Loucy (cell line): ENCODE results near the gene DAB1.

ENCODE experiments used
- EZH2phosphoT487 ChIP-seq: fragments of 200-600 bp; IDR thresholded peaks from 2 replicates; pipeline ENCODE4 v1.6.1; 2018; ENCODE audit warnings: antibody characterized with exemption, mild to moderate bottlenecking, moderate library complexity, borderline replicate concordance
- TF ChIP-seq, protein P1 (sequence below): fragments of 200-600 bp; sonication (generic); conservative IDR thresholded peaks from 2 replicates; pipeline ENCODE4 v1.5.1; 2014; ENCODE audit warnings: mild to moderate bottlenecking, antibody characterized with exemption, low read length

GRCh38 chr1:56961426-56961825 is 462.4 kb downstream of the DAB1 start:
- TF ChIP-seq, protein P1, sequence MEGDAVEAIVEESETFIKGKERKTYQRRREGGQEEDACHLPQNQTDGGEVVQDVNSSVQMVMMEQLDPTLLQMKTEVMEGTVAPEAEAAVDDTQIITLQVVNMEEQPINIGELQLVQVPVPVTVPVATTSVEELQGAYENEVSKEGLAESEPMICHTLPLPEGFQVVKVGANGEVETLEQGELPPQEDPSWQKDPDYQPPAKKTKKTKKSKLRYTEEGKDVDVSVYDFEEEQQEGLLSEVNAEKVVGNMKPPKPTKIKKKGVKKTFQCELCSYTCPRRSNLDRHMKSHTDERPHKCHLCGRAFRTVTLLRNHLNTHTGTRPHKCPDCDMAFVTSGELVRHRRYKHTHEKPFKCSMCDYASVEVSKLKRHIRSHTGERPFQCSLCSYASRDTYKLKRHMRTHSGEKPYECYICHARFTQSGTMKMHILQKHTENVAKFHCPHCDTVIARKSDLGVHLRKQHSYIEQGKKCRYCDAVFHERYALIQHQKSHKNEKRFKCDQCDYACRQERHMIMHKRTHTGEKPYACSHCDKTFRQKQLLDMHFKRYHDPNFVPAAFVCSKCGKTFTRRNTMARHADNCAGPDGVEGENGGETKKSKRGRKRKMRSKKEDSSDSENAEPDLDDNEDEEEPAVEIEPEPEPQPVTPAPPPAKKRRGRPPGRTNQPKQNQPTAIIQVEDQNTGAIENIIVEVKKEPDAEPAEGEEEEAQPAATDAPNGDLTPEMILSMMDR, result no peak
- no peak for TF ChIP-seq EZH2phosphoT487
